ENCODE results near the gene SLC16A6. TPM values are rescaled to one million over a fixed set of nuclear protein-coding genes. Genes with fewer than 3 reads are reported as not detected.

Gene SLC16A6
- total RNA-seq, 1 donor from 2014 or later: 0.23 TPM

- Mint-ChIP-seq H3K9me3 (no peaks in the 10 kb centered on the region), H3K4me3 (no peak overlapping the region), H3K27me3 (ENCODE audit: low read depth) (no peaks in the 10 kb centered on the region), H3K4me1 (peaks cover 40% of the 10 kb centered on the region), H3K36me3 (ENCODE audit: low read depth) (no peaks in the 10 kb centered on the region), H3K27ac (ENCODE audit: unreplicated experiment) (no peak overlapping the region)
- TF ChIP-seq CTCF (conservative IDR thresholded peaks at IDR 0.05): no peak
- no peak for DNase-seq (ENCODE audit: low read depth, low spot score)
These were observed 31.7 kb upstream of the SLC16A6 start for GRCh38 chr17:68322630-68323029.

- Mint-ChIP-seq H3K4me3 (no peak overlapping the region), H3K4me1 (peaks cover 45% of the 10 kb centered on the region), H3K36me3 (ENCODE audit: low read depth) (no peaks in the 10 kb centered on the region), H3K27ac (ENCODE audit: unreplicated experiment) (no peak overlapping the region), H3K27me3 (ENCODE audit: low read depth) (no peaks in the 10 kb centered on the region), H3K9me3 (no peaks in the 10 kb centered on the region)
- no peak for DNase-seq (ENCODE audit: low read depth, low spot score)
- TF ChIP-seq CTCF (conservative IDR thresholded peaks at IDR 0.05): no peak
These were observed 30.6 kb upstream of the SLC16A6 start for GRCh38 chr17:68321556-68321954.

GRCh38 chr17:68320943-68321555, 30.1 kb upstream of the SLC16A6 start:
- no peak for TF ChIP-seq CTCF (conservative IDR thresholded peaks at IDR 0.05)
- DNase-seq (ENCODE audit: low read depth, low spot score): no peak
- Mint-ChIP-seq H3K4me3 (no peak overlapping the region), H3K27me3 (ENCODE audit: low read depth) (no peaks in the 10 kb centered on the region), H3K27ac (ENCODE audit: unreplicated experiment) (no peak overlapping the region), H3K4me1 (peaks cover 49% of the 10 kb centered on the region), H3K36me3 (ENCODE audit: low read depth) (no peaks in the 10 kb centered on the region), H3K9me3 (no peaks in the 10 kb centered on the region)

- H3K27me3 Mint-ChIP-seq (ENCODE audit: low read depth): no peaks in the 10 kb centered on the region
- no peak for DNase-seq (ENCODE audit: low read depth, low spot score)
- TF ChIP-seq CTCF (conservative IDR thresholded peaks at IDR 0.05): no peak
- no peaks in the 10 kb centered on the region for H3K9me3 Mint-ChIP-seq
- H3K4me1 Mint-ChIP-seq: peaks cover 50% of the 10 kb centered on the region
- H3K4me3 Mint-ChIP-seq: no peak overlapping the region
- H3K36me3 Mint-ChIP-seq (ENCODE audit: low read depth): no peaks in the 10 kb centered on the region
- H3K27ac Mint-ChIP-seq (ENCODE audit: unreplicated experiment): no peak overlapping the region
These were observed 29.5 kb upstream of the SLC16A6 start for GRCh38 chr17:68320311-68320865.

GRCh38 chr17:68319410-68320162, 28.7 kb upstream of the SLC16A6 start:
- no peak overlapping the region for H3K27ac Mint-ChIP-seq (ENCODE audit: unreplicated experiment)
- TF ChIP-seq CTCF (conservative IDR thresholded peaks at IDR 0.05): no peak
- H3K36me3 Mint-ChIP-seq (ENCODE audit: low read depth): no peaks in the 10 kb centered on the region
- no peaks in the 10 kb centered on the region for H3K27me3 Mint-ChIP-seq (ENCODE audit: low read depth)
- H3K9me3 Mint-ChIP-seq: no peaks in the 10 kb centered on the region
- H3K4me1 Mint-ChIP-seq: peaks cover 50% of the 10 kb centered on the region
- no peak overlapping the region for H3K4me3 Mint-ChIP-seq
- no peak for DNase-seq (ENCODE audit: low read depth, low spot score)
